ENCODE measurements around the gene HCST. TPM values are rescaled to one million over a fixed set of nuclear protein-coding genes. Genes with fewer than 3 reads are reported as not detected.

HCST gene
- total RNA-seq, 4 donors from 2014 or later: 1.3 TPM; not detected in 3

GRCh38 chr19:35859414-35859813 is 42.9 kb upstream of the HCST start:
- Histone ChIP-seq H3K4me3 (no peak overlapping the region), H3K9me3 (no peaks in the 10 kb centered on the region), H3K27me3 (peaks cover 6 to 93% (median 18%) of the 10 kb centered on the region in 4 donors), H3K4me1 (peaks cover 14 to 23% (median 14%) of the 10 kb centered on the region in 3 donors), H3K36me3 (no peaks in the 10 kb centered on the region), H3K27ac (no peak overlapping the region)
- DNase-seq: no peak
- WGBS, 2 donors: no CpG with 5 or more reads among the region's 4 CpGs
- TF ChIP-seq CTCF (IDR thresholded peaks at IDR 0.05): no peak
- TF ChIP-seq POLR2A (IDR thresholded peaks at IDR 0.05): no peak
- intact Hi-C loops (cut with DNase I): no loop called here

- no peaks in the 10 kb centered on the region for H3K9me3 ChIP-seq
- H3K4me1 ChIP-seq: peaks cover 14 to 23% (median 14%) of the 10 kb centered on the region in 3 donors
- 0 to 33% methylated on average over 1 to 10 of the region's 24 CpGs for WGBS, 2 donors
- H3K27ac ChIP-seq: no peak overlapping the region
- no peak overlapping the region for H3K4me3 ChIP-seq
- intact Hi-C loops (cut with DNase I): no loop called here
- DNase-seq: no peak
- no peaks in the 10 kb centered on the region for H3K36me3 ChIP-seq
- peaks cover 6 to 91% (median 15%) of the 10 kb centered on the region in 4 donors for H3K27me3 ChIP-seq
- TF ChIP-seq POLR2A (IDR thresholded peaks at IDR 0.05) (no peak), CTCF (IDR thresholded peaks at IDR 0.05) (no peak)
These were observed 41.9 kb upstream of the HCST start for GRCh38 chr19:35860436-35860817.

- 51 to 58% methylated on average over 6 to 12 of the region's 55 CpGs for WGBS, 2 donors
- Histone ChIP-seq H3K4me3 (no peak overlapping the region), H3K27ac (no peak overlapping the region), H3K9me3 (no peaks in the 10 kb centered on the region), H3K27me3 (peaks cover 6 to 91% (median 13%) of the 10 kb centered on the region in 4 donors), H3K4me1 (peaks cover 12 to 19% (median 12%) of the 10 kb centered on the region in 3 donors), H3K36me3 (no peaks in the 10 kb centered on the region)
- DNase-seq: no peak
- TF ChIP-seq POLR2A (IDR thresholded peaks at IDR 0.05): no peak
- no peak for TF ChIP-seq CTCF (IDR thresholded peaks at IDR 0.05)
- intact Hi-C loops (cut with DNase I): no loop called here
These were observed 41.3 kb upstream of the HCST start for GRCh38 chr19:35860818-35861639.

- Histone ChIP-seq H3K27ac (no peak overlapping the region), H3K9me3 (no peaks in the 10 kb centered on the region), H3K27me3 (peaks cover 2 to 91% (median 8%) of the 10 kb centered on the region in 4 donors), H3K4me3 (no peak overlapping the region), H3K4me1 (peaks cover 5 to 13% (median 6%) of the 10 kb centered on the region in 3 donors), H3K36me3 (no peaks in the 10 kb centered on the region)
- DNase-seq: no peak
- TF ChIP-seq POLR2A (IDR thresholded peaks at IDR 0.05): no peak
- TF ChIP-seq CTCF (IDR thresholded peaks at IDR 0.05): no peak
- intact Hi-C loops (cut with DNase I): no loop called here
- 0 to 39% methylated on average over 3 to 5 of the region's 19 CpGs for WGBS, 2 donors
These were observed 40.6 kb upstream of the HCST start for GRCh38 chr19:35861640-35862160.

GRCh38 chr19:35862528-35862927 is 39.8 kb upstream of the HCST start:
- WGBS, 2 donors: 56 to 91% methylated on average over 8 of the region's 14 CpGs
- no peak for TF ChIP-seq POLR2A (IDR thresholded peaks at IDR 0.05)
- no peak for TF ChIP-seq CTCF (IDR thresholded peaks at IDR 0.05)
- no peak for DNase-seq
- H3K4me3 ChIP-seq: no peak overlapping the region
- no peaks in the 10 kb centered on the region for H3K9me3 ChIP-seq
- peaks cover 0 to 7% (median 0%) of the 10 kb centered on the region in 3 donors for H3K4me1 ChIP-seq
- peaks cover 0 to 87% (median 6%) of the 10 kb centered on the region in 4 donors for H3K27me3 ChIP-seq
- H3K27ac ChIP-seq: no peak overlapping the region
- H3K36me3 ChIP-seq: no peaks in the 10 kb centered on the region
- intact Hi-C loops (cut with DNase I): no loop called here
